BJ (cell line): Measurements from ENCODE around the gene MYLK2. TPM values are rescaled to one million over a fixed set of nuclear protein-coding genes. Genes with fewer than 3 reads are reported as not detected.

Source experiments
- CTCF ChIA-PET: fragments of 350-600 bp; formaldehyde crosslinking; extraction: SDS; loops from one replicate; lab custom pipeline; 2021; ENCODE audit warnings: antibody characterized with exemption, inconsistent platforms; lab: Yijun Ruan, JAX
- POLR2A ChIA-PET: fragments of 300-600 bp; sonication (Branson Sonifier 250); formaldehyde crosslinking; extraction: SDS; loops from one replicate; lab custom pipeline; 2021; ENCODE audit warnings: antibody characterized with exemption; lab: Charles Lee
- DNase-seq: peaks from one replicate; pipeline ENCODE4 v3.0.0-alpha.2; 2011; ENCODE audit warnings: low read depth
- H3K27me3 ChIP-seq: 2 replicates; pipeline ENCODE4 v1.6.0; 2011; ENCODE audit warnings: low read length; ENCODE audit not compliant: control insufficient read depth, insufficient read depth
- H3K36me3 ChIP-seq: 2 replicates; pipeline ENCODE4 v1.5.1; 2011; ENCODE audit warnings: low read length; ENCODE audit not compliant: control insufficient read depth, insufficient read depth
- H3K4me3 ChIP-seq: 2 replicates; pipeline ENCODE4 v1.5.1; 2011; ENCODE audit warnings: low read depth, mild to moderate bottlenecking, control low read depth, low read length
- CTCF ChIP-seq: IDR thresholded peaks from 2 replicates; pipeline ENCODE4 v1.5.1; 2011; ENCODE audit warnings: low read depth, mild to moderate bottlenecking, control low read depth, inconsistent platforms, low read length, moderate library complexity; ENCODE audit not compliant: insufficient read depth
- polyA plus RNA-seq: library from polyadenylated mRNA; depleted of rRNA; stranded (reverse); fragments of >200 nt; gene quantifications from 2 replicates; pipeline ENCODE4 v1.2.3, GENCODE V29; 2011

Gene MYLK2
- polyA plus RNA-seq, 1 experiment: 0.10 TPM

- Histone ChIP-seq H3K27me3 (0 out of 2 replicates have a peak, but pooled peaks cover 2% of the 10 kb centered on the region), H3K4me3 (no peak overlapping the region), H3K36me3 (no peaks in the 10 kb centered on the region)
- TF ChIP-seq CTCF: no peak
- POLR2A ChIA-PET: no interaction called here
- no peak for DNase-seq
- CTCF ChIA-PET: interaction anchor here (0.5 to 10.6 kb wide), 9 partner anchors 9 to 199 kb away, joined by 3 to 105 read pairs (median 4); partner anchors contain the start of gene MYLK2
Observed at GRCh38 chr20:31833931-31834521, 14.9 kb downstream of the MYLK2 start.

GRCh38 chr20:31835554-31835953, 16.4 kb downstream of the MYLK2 start:
- TF ChIP-seq CTCF: no peak
- Histone ChIP-seq H3K4me3 (no peak overlapping the region), H3K36me3 (no peaks in the 10 kb centered on the region), H3K27me3 (0 out of 2 replicates have a peak, but pooled peaks cover 2% of the 10 kb centered on the region)
- no peak for DNase-seq
- CTCF ChIA-PET: interaction anchor here (0.7 to 10.6 kb wide), 5 partner anchors 13 to 200 kb away, joined by 3 to 105 read pairs (median 4); partner anchors contain the start of gene MYLK2
- POLR2A ChIA-PET: no interaction called here

GRCh38 chr20:31835977-31836852, 17.1 kb downstream of the MYLK2 start:
- Histone ChIP-seq H3K4me3 (no peak overlapping the region), H3K36me3 (no peaks in the 10 kb centered on the region), H3K27me3 (0 out of 2 replicates have a peak, but pooled peaks cover 2% of the 10 kb centered on the region)
- POLR2A ChIA-PET: no interaction called here
- DNase-seq: peak; percentile 41
- no peak for TF ChIP-seq CTCF
- CTCF ChIA-PET: interaction anchor here (0.7 to 10.6 kb wide), 8 partner anchors 9 to 199 kb away, joined by 3 to 105 read pairs (median 4); partner anchors contain the start of genes FOXS1 and MYLK2

GRCh38 chr20:31836853-31837608, 17.9 kb downstream of the MYLK2 start:
- TF ChIP-seq CTCF: no peak
- Histone ChIP-seq H3K27me3 (0 out of 2 replicates have a peak, but pooled peaks cover 2% of the 10 kb centered on the region), H3K36me3 (no peaks in the 10 kb centered on the region), H3K4me3 (no peak overlapping the region)
- CTCF ChIA-PET: interaction anchor here (0.9 to 10.6 kb wide), 11 partner anchors 8 to 194 kb away, joined by 3 to 105 read pairs (median 4); partner anchors contain the start of genes FOXS1, MYLK2 and PDRG1
- POLR2A ChIA-PET: interaction anchor here (0.5 kb wide), 1 partner anchor 99 kb away, joined by 3 read pairs; no protein-coding TSS in a partner anchor
- DNase-seq: no peak
